ENCODE measurements around the gene CYTL1. TPM values are rescaled to one million over a fixed set of nuclear protein-coding genes. Genes with fewer than 3 reads are reported as not detected.

CYTL1 gene
- total RNA-seq, 4 donors from 2014 or later = 5.9 to 9.6 TPM; not detected in 2

DNA sequence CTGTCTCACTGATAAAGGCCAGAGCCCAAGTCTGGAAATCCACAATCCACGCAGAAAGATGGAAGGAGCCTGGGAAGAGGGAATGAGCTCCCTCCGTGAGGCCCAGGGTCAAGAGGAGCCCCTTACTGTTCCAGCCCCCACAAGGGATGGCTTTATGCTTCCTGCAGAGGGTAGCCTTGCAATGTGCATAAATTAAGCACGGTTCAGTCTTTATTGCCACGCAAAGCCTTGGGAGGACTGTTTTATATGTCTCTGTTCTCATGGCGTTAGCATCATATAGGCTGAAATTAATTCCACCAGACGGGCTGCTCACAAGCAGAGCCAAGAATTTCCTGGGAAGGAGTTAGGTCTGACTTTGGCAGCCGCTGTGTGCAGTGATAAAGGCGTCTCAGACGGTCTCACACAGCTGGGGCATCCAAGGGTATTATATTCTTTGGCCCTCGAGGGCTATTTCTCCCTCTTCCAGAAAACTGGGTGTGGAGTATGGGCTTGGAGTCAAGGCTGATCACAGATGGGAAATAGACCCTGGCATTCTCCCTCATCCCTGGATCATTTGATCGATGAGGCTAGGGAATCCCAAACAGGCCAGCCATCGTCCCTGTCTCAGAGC, 38.5 kb downstream of the CYTL1 start:
- Histone ChIP-seq H3K9me3 (no peaks in the 10 kb centered on the region), H3K27me3 (no peaks in the 10 kb centered on the region), H3K4me3 (no peak overlapping the region), H3K4me1 (no peaks in the 10 kb centered on the region), H3K36me3 (no peaks in the 10 kb centered on the region), H3K27ac (peak overlapping the region in 1 of 4 donors; percentile 46)
- TF ChIP-seq POLR2A (IDR thresholded peaks at IDR 0.05) (no peak), CTCF (IDR thresholded peaks at IDR 0.05) (no peak), EP300 (IDR thresholded peaks at IDR 0.05) (no peak)
- WGBS, 2 donors = 35 to 42% methylated on average over 10 to 12 of the region's 12 CpGs
- DNase-seq (ENCODE audit: low spot score in 2 of 2) = no peak

DNA sequence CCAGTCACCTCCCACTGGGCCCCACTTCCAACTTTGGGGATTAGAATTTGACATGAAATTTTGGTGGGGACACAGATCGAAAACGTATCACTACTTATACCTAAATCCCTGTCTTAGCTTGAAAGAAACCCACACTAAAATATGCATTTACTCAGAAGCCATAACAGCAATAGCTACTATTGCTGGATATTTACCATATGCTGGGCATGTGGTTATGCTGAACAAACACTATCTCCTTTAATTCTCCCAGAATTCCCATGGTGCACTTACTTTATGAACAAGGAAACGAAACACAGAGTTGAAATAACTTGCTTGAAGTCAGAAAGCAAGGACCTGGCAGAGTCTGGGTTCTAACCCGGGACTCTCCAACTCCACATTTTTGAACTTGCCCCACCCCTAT, 39.3 kb downstream of the CYTL1 start:
- no peak for DNase-seq (ENCODE audit: low spot score in 2 of 2)
- no peak overlapping the region for H3K4me3 ChIP-seq
- no peaks in the 10 kb centered on the region for H3K27me3 ChIP-seq

GRCh38 chr4:4974727-4975126, 44.5 kb downstream of the CYTL1 start:
- no peaks in the 10 kb centered on the region for H3K4me1 ChIP-seq
- TF ChIP-seq EP300 (IDR thresholded peaks at IDR 0.05) = no peak
- no peaks in the 10 kb centered on the region for H3K27me3 ChIP-seq
- DNase-seq (ENCODE audit: low spot score in 2 of 2) = no peak
- WGBS, 2 donors = 70 to 89% methylated on average over 3 of the region's 3 CpGs
- peaks cover 0 to 9% (median 0%) of the 10 kb centered on the region in 4 donors for H3K9me3 ChIP-seq
- no peak overlapping the region for H3K27ac ChIP-seq
- H3K36me3 ChIP-seq = no peaks in the 10 kb centered on the region
- H3K4me3 ChIP-seq = no peak overlapping the region

More for the DNA sequence above, 39.3 kb downstream of the CYTL1 start:
- H3K36me3 ChIP-seq = no peaks in the 10 kb centered on the region
- peaks cover 0 to 3% (median 0%) of the 10 kb centered on the region in 4 donors for H3K9me3 ChIP-seq
- no peaks in the 10 kb centered on the region for H3K4me1 ChIP-seq
- H3K27ac ChIP-seq = no peak overlapping the region
- WGBS, 2 donors = 76 to 78% methylated on average over 4 of the region's 4 CpGs
- TF ChIP-seq POLR2A (IDR thresholded peaks at IDR 0.05) (no peak), CTCF (IDR thresholded peaks at IDR 0.05) (no peak), EP300 (IDR thresholded peaks at IDR 0.05) (no peak)

DNA sequence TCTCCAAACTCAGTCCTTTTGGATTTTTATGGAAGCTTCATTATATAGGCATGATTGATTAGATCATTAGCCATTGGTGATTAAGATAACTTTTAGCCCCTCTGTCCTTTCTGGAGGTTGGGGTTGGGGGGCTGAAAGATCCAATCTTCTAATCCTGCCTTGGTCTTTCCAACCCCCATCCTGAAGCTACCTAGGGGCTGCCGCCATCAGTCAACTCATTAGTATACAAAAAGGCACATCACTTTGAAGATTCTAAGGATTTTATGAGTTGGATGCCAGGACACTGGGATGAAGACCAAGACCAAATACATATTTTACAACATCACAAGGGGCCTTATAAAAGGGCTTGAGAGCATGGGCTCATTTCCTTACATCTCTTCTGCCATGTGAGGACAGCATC, 47.5 kb downstream of the CYTL1 start:
- Histone ChIP-seq H3K4me3 (no peak overlapping the region), H3K36me3 (no peaks in the 10 kb centered on the region), H3K27ac (no peak overlapping the region), H3K27me3 (no peaks in the 10 kb centered on the region), H3K9me3 (peaks cover 0 to 9% (median 0%) of the 10 kb centered on the region in 4 donors), H3K4me1 (no peaks in the 10 kb centered on the region)
- no peak for DNase-seq (ENCODE audit: low spot score in 2 of 2)
- 100% methylated on average over 1 of the region's 1 CpG for WGBS, 2 donors
- TF ChIP-seq EP300 (IDR thresholded peaks at IDR 0.05) (no peak), POLR2A (IDR thresholded peaks at IDR 0.05) (no peak), CTCF (IDR thresholded peaks at IDR 0.05) (no peak)

DNA sequence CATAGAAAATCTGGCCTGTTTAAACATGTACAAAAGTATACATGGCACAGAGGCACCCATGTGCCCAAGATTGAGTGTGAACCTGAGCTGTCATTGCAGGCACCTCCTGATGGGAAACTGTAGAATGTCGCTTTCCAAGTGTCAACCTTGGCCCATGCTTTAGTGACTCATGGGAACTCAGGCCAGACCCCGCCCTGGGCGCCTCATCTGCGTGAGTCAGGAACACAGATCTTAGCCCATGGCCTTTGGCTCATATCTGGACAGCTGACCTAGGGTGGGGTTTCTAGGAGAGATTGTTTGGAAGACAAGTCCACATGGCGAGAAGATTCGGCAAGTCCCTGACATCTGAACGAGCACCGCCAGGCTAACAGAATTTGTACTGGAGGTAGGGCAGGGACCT, 50.0 kb downstream of the CYTL1 start:
- TF ChIP-seq CTCF (IDR thresholded peaks at IDR 0.05) (no peak), EP300 (IDR thresholded peaks at IDR 0.05) (peak in 1 of 2 donors; percentile 37), POLR2A (IDR thresholded peaks at IDR 0.05) (no peak)
- DNase-seq (ENCODE audit: low spot score in 2 of 2) = peak; percentile 54 to 67
- Histone ChIP-seq H3K4me3 (no peak overlapping the region), H3K4me1 (no peaks in the 10 kb centered on the region), H3K27me3 (no peaks in the 10 kb centered on the region), H3K27ac (no peak overlapping the region), H3K9me3 (peaks cover 0 to 6% (median 0%) of the 10 kb centered on the region in 4 donors), H3K36me3 (no peaks in the 10 kb centered on the region)
- WGBS, 2 donors = 86 to 87% methylated on average over 8 of the region's 8 CpGs

All from tibial nerve (tissue), 4 donors.